K562 (cell line): ENCODE results near the gene LRIT1. TPM values are rescaled to one million over a fixed set of nuclear protein-coding genes. Genes with fewer than 3 reads are reported as not detected.

Source experiments
- ATAC-seq: fragments of 200-7000 bp; cut with Tn5 transposase; 3 replicates; pipeline ENCODE4 v1.9.1; 2020; ENCODE audit warnings: moderate library complexity
- BruUV-seq: library from RNA; stranded (reverse); fragments of 400-500 nt; replicated peaks from 2 replicates; lab custom pipeline; 2021; lab: Mats Ljungman, UMichigan
- CTCF ChIA-PET: fragments of 300-600 bp; formaldehyde crosslinking; extraction: SDS; loops from one replicate; lab custom pipeline; 2021; ENCODE audit warnings: low intra/inter-chr PET ratio; lab: Yijun Ruan, JAX
- POLR2A ChIA-PET: fragments of 300-600, 350-650 bp; sonication (Branson Sonifier 250); formaldehyde crosslinking; extraction: SDS; loops from one replicate; lab custom pipeline; 2021; ENCODE audit warnings: antibody characterized with exemption, inconsistent platforms; lab: Yijun Ruan, JAX
- DNase-seq, 4 experiments: peaks; one replicate each; pipeline versions ENCODE4 v3.0.0 to v3.0.0-alpha.2; 2011 to 2018; ENCODE audit warnings: low spot score in 3 of 4, mixed read lengths in 3 of 4; ENCODE audit errors: extremely low read depth in 1 of 4
- FAIRE-seq: peaks from 2 replicates; lab custom pipeline; 2011; peaks lifted over from hg19 to GRCh38; lab: Jason Lieb, UNC
- H2AFZ ChIP-seq: 2 replicates; pipeline ENCODE4 v1.6.0; 2011; ENCODE audit warnings: low read depth, low read length, control low read depth, inconsistent platforms
- H3K27ac ChIP-seq: fragments of 200-600 bp; 3 replicates; pipeline ENCODE4 v1.8.0; 2011; ENCODE audit warnings: low read depth, mild to moderate bottlenecking, control low read depth, inconsistent platforms, low read length, moderate library complexity, mixed read lengths; ENCODE audit errors: extremely low read depth
- H3K27me3 ChIP-seq, 2 experiments: fragments of 300-600 bp in 1 of 2; 2 replicates in 1 of 2; 3 replicates in 1 of 2; pipeline versions ENCODE4 v1.6.0 to v1.8.0; 2011; ENCODE audit warnings: inconsistent platforms in 2 of 2, low read length in 2 of 2, mild to moderate bottlenecking in 1 of 2, mixed read lengths in 1 of 2, moderate library complexity in 1 of 2; ENCODE audit not compliant: control insufficient read depth in 2 of 2, insufficient read depth in 2 of 2
- H3K36me3 ChIP-seq: fragments of 300-600 bp; 3 replicates; pipeline ENCODE4 v1.8.0; 2011; ENCODE audit warnings: mild to moderate bottlenecking, low read length, inconsistent platforms; ENCODE audit not compliant: control insufficient read depth, insufficient read depth
- H3K4me1 ChIP-seq, 2 experiments: fragments of 200-600 bp in 1 of 2; replicated peaks in 1 of 2; 2 replicates in 1 of 2; 3 replicates in 1 of 2; pipeline versions ENCODE4 v1.5.1 to v1.8.0; 2011; ENCODE audit warnings: inconsistent platforms in 2 of 2, low read length in 2 of 2, mild to moderate bottlenecking in 1 of 2, mixed read lengths in 1 of 2, moderate library complexity in 1 of 2; ENCODE audit not compliant: control insufficient read depth in 2 of 2, insufficient read depth in 2 of 2
- H3K4me2 ChIP-seq: 2 replicates; pipeline ENCODE4 v1.6.1; 2011; ENCODE audit warnings: low read length, control low read depth, inconsistent platforms, mixed read lengths; ENCODE audit not compliant: insufficient read depth
- H3K4me3 ChIP-seq: fragments of 200-600 bp; sonication (generic), shearing (Covaris generic); 2 replicates; pipeline ENCODE4 v1.5.1; 2016; ENCODE audit warnings: control low read depth, inconsistent platforms
- H3K79me2 ChIP-seq: fragments of 200-600 bp; 3 replicates; pipeline ENCODE4 v1.8.0; 2011; ENCODE audit warnings: low read length, inconsistent platforms; ENCODE audit not compliant: control insufficient read depth, insufficient read depth
- H3K9ac ChIP-seq, 2 experiments: 2 replicates each; pipeline versions ENCODE4 v1.6.0 to v1.6.1; 2011; ENCODE audit warnings: low read depth in 2 of 2, low read length in 2 of 2, control low read depth in 1 of 2, inconsistent platforms in 1 of 2, mild to moderate bottlenecking in 1 of 2, mixed read lengths in 1 of 2; ENCODE audit not compliant: insufficient read depth in 1 of 2
- H3K9me1 ChIP-seq: one replicate; pipeline ENCODE4 v1.6.0; 2011; ENCODE audit warnings: inconsistent platforms, mild to moderate bottlenecking, low read length, moderate library complexity; ENCODE audit not compliant: control insufficient read depth, insufficient read depth
- H3K9me3 ChIP-seq: replicated peaks from 2 replicates; pipeline ENCODE4 v1.5.1; 2011; ENCODE audit warnings: low read depth, low read length, inconsistent platforms; ENCODE audit not compliant: control insufficient read depth, insufficient read depth
- H4K20me1 ChIP-seq: replicated peaks from 2 replicates; pipeline ENCODE4 v1.6.1; 2011; ENCODE audit warnings: low read length, inconsistent platforms, mixed read lengths; ENCODE audit not compliant: control insufficient read depth, insufficient read depth
- E2F3 ChIP-seq: fragments of 250-450 bp; sonication (Bioruptor Pico); IDR thresholded peaks from 2 replicates; pipeline ENCODE4 v1.4.0; 2020; ENCODE audit warnings: mild to moderate bottlenecking
- HDAC2 ChIP-seq: fragments of 450-650 bp; IDR thresholded peaks from 2 replicates; pipeline ENCODE4 v1.6.1; 2016; ENCODE audit warnings: mild to moderate bottlenecking
- IFI16 ChIP-seq: fragments of 250-450 bp; sonication (Bioruptor Pico); IDR thresholded peaks from 2 replicates; pipeline ENCODE4 v2.1.2; 2022; ENCODE audit warnings: mild to moderate bottlenecking, inconsistent platforms
- ILK ChIP-seq: fragments of 450-650 bp; IDR thresholded peaks from 2 replicates; pipeline ENCODE4 v1.6.1; 2016; ENCODE audit warnings: missing genetic modification characterization, low read depth, mild to moderate bottlenecking, missing compliant biosample characterization, moderate library complexity, borderline replicate concordance
- KAT8 ChIP-seq: fragments of 450-650 bp; IDR thresholded peaks from 2 replicates; pipeline ENCODE4 v1.6.1; 2016; ENCODE audit warnings: low read depth, mild to moderate bottlenecking
- XRCC3 ChIP-seq: fragments of 450-650 bp; IDR thresholded peaks from 2 replicates; pipeline ENCODE4 v1.6.1; 2017; ENCODE audit warnings: mild to moderate bottlenecking, moderate library complexity
- ZNF165 ChIP-seq: fragments of 250-450 bp; sonication (Bioruptor Pico); IDR thresholded peaks from 2 replicates; pipeline ENCODE4 v1.4.0; 2020; ENCODE audit warnings: borderline replicate concordance
- WGBS: fragments of 100-300 bp; shearing (Covaris generic); methylation state at CpG from one replicate; pipeline ENCODE4 v1.1.6; 2016; ENCODE audit warnings: low coverage, mixed read lengths; ENCODE audit not compliant: insufficient coverage; ENCODE audit errors: missing lambda C conversion rate; 5-methylcytosine and 5-hydroxymethylcytosine counted together
- in situ Hi-C: fragments of 300-500 bp; cut with MboI; formaldehyde crosslinking; loops from 4 replicates; pipeline ENCODE4 v1.15.0; 2018; ENCODE audit warnings: inconsistent platforms, mixed read lengths
- intact Hi-C: fragments of 100-400 bp; cut with micrococcal nuclease; formaldehyde crosslinking; loops from 2 replicates; pipeline ENCODE4 v1.14.2; 2022
- polyA plus RNA-seq, 8 experiments: library from polyadenylated mRNA; depleted of rRNA in 4 of 8; stranded (reverse) in 5 of 8; unstranded in 3 of 8; fragments of >200 nt; fragmentation: Nextera tagmentation in 2 of 8; fragmentation: Illumina TruSeq in 1 of 8; extraction: Ambion mirVana in 2 of 8; extraction: Trizol in 1 of 8; gene quantifications; 2 replicates each; pipeline versions ENCODE4 v1.2.1 to v1.2.3, GENCODE V29; 2011 to 2014; ENCODE audit warnings: inconsistent platforms in 1 of 8, missing spikeins in 1 of 8
- total RNA-seq, 7 experiments: library from RNA; depleted of rRNA in 6 of 7; stranded (reverse); fragments of >200 nt in 6 of 7; fragmentation: Illumina TruSeq in 2 of 7; extraction: Trizol in 2 of 7; gene quantifications; 2 replicates each; pipeline versions ENCODE4 v1.2.1 to v1.2.3, GENCODE V29; 2011 to 2021; ENCODE audit warnings: low replicate concordance in 1 of 7
- TF ChIP-seq, protein P1 (sequence below): sonication (generic); formaldehyde crosslinking; IDR thresholded peaks from 2 replicates; pipeline ENCODE4 v1.8.0; 2023; ENCODE audit warnings: missing genetic modification reagents, mild to moderate bottlenecking, borderline replicate concordance
- TF ChIP-seq, protein P2 (sequence below), 2 experiments: IDR thresholded peaks; 2 replicates each; pipeline ENCODE4 v1.6.1; 2012; ENCODE audit warnings: improper control_type of control experiment in 2 of 2, low read depth in 2 of 2, low read length in 2 of 2, borderline replicate concordance in 1 of 2

The LRIT1 gene
- total and polyA plus RNA-seq, 9 of the 15 experiments (the other 6 are each of a cell fraction or from before 2014, with no cell fraction given): not detected

DNA sequence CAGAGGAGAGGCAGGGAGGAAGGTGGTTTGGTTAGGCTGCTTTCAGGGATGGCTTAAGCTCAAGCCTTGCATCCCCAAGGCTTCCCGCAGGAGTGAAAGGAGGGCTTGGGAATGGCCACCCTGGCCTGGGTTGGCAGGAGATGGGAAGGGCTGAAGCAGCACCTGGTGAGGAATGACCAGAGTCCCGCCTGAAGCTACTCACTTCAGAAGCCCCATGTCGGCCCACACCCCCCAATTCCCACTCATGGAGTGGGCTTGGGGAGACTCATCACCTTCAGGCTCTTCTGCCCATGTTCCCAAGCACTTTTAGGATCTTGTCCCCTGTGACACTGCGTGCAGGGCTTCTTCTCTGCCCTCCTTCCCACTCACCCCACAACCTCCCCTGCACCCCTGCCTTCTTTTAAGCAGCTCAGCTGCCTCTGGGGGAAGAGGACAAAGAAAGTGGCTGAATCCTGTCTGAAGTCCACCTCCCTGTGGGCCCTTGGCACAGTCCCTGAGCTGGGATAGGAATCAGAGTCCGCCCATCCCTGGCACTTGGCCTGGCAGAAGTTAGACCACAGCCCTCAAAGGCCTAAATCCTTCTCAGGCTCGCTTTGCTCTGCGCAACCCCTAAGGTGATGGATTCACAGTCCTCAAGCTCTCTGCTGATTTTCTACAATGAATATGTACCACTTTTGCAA, 20.0 kb upstream of the LRIT1 start:
- no peaks in the 10 kb centered on the region for H3K36me3 ChIP-seq
- H3K4me2 ChIP-seq: no peak overlapping the region
- in situ Hi-C loops (no loop called here), intact Hi-C loops (no loop called here)
- no peak overlapping the region for H2AFZ ChIP-seq
- peaks cover 4 to 15% of the 10 kb centered on the region in 2 experiments; a peak in 2 of 5 replicates for H3K4me1 ChIP-seq
- no peaks in the 10 kb centered on the region; the same call in 1 of the 2 replicates for H4K20me1 ChIP-seq
- H3K9me3 ChIP-seq: no peaks in the 10 kb centered on the region
- CTCF ChIA-PET: no interaction called here
- WGBS: 7% methylated on average over 7 of the region's 7 CpGs
- H3K27me3 ChIP-seq: peaks cover 3 to 55% of the 10 kb centered on the region in 2 experiments; a peak in 2 of 5 replicates
- H3K79me2 ChIP-seq: no peaks in the 10 kb centered on the region
- H3K9ac ChIP-seq: no peak overlapping the region
- no peaks in the 10 kb centered on the region for H3K9me1 ChIP-seq
- BruUV-seq: no TSS peak
- FAIRE-seq: no peak
- DNase-seq: no peak
- no peak for ATAC-seq
- H3K27ac ChIP-seq: no peak overlapping the region
- no peak overlapping the region for H3K4me3 ChIP-seq
- TF ChIP-seq E2F3 (CRISPR knock-in tag): no peak
- no peak for TF ChIP-seq HDAC2
- TF ChIP-seq, protein P1, sequence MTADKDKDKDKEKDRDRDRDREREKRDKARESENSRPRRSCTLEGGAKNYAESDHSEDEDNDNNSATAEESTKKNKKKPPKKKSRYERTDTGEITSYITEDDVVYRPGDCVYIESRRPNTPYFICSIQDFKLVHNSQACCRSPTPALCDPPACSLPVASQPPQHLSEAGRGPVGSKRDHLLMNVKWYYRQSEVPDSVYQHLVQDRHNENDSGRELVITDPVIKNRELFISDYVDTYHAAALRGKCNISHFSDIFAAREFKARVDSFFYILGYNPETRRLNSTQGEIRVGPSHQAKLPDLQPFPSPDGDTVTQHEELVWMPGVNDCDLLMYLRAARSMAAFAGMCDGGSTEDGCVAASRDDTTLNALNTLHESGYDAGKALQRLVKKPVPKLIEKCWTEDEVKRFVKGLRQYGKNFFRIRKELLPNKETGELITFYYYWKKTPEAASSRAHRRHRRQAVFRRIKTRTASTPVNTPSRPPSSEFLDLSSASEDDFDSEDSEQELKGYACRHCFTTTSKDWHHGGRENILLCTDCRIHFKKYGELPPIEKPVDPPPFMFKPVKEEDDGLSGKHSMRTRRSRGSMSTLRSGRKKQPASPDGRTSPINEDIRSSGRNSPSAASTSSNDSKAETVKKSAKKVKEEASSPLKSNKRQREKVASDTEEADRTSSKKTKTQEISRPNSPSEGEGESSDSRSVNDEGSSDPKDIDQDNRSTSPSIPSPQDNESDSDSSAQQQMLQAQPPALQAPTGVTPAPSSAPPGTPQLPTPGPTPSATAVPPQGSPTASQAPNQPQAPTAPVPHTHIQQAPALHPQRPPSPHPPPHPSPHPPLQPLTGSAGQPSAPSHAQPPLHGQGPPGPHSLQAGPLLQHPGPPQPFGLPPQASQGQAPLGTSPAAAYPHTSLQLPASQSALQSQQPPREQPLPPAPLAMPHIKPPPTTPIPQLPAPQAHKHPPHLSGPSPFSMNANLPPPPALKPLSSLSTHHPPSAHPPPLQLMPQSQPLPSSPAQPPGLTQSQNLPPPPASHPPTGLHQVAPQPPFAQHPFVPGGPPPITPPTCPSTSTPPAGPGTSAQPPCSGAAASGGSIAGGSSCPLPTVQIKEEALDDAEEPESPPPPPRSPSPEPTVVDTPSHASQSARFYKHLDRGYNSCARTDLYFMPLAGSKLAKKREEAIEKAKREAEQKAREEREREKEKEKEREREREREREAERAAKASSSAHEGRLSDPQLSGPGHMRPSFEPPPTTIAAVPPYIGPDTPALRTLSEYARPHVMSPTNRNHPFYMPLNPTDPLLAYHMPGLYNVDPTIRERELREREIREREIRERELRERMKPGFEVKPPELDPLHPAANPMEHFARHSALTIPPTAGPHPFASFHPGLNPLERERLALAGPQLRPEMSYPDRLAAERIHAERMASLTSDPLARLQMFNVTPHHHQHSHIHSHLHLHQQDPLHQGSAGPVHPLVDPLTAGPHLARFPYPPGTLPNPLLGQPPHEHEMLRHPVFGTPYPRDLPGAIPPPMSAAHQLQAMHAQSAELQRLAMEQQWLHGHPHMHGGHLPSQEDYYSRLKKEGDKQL (CRISPR knock-in tag): no peak
- TF ChIP-seq ZNF165 (CRISPR knock-in tag): no peak
- TF ChIP-seq ILK (tag): no peak
- TF ChIP-seq XRCC3: no peak
- TF ChIP-seq KAT8: no peak
- no peak for TF ChIP-seq IFI16 (CRISPR knock-in tag)
- TF ChIP-seq, protein P2, sequence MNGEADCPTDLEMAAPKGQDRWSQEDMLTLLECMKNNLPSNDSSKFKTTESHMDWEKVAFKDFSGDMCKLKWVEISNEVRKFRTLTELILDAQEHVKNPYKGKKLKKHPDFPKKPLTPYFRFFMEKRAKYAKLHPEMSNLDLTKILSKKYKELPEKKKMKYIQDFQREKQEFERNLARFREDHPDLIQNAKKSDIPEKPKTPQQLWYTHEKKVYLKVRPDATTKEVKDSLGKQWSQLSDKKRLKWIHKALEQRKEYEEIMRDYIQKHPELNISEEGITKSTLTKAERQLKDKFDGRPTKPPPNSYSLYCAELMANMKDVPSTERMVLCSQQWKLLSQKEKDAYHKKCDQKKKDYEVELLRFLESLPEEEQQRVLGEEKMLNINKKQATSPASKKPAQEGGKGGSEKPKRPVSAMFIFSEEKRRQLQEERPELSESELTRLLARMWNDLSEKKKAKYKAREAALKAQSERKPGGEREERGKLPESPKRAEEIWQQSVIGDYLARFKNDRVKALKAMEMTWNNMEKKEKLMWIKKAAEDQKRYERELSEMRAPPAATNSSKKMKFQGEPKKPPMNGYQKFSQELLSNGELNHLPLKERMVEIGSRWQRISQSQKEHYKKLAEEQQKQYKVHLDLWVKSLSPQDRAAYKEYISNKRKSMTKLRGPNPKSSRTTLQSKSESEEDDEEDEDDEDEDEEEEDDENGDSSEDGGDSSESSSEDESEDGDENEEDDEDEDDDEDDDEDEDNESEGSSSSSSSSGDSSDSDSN (IDR thresholded peaks at IDR 0.05; ENCODE audit: borderline replicate concordance in 1 of 2, low read depth in 2 of 2, low read length in 2 of 2): no peak
- POLR2A ChIA-PET: no interaction called here
